NCI-H128 (cell line): ENCODE data around the gene PEX5.
A peak's percentile ranks its signal among the peaks of the same experiment; 100 is the strongest.
"Not testable (repeated sequence)": the region's sequence is repeated elsewhere in the genome, so short reads cannot be mapped to it uniquely, and the experiment has no call there.

Experiments used
- DNase-seq: peaks from one replicate; lab custom pipeline; 2025; ENCODE audit not compliant: unreplicated experiment; lab: John Stamatoyannopoulos, UW

PEX5 gene

DNA sequence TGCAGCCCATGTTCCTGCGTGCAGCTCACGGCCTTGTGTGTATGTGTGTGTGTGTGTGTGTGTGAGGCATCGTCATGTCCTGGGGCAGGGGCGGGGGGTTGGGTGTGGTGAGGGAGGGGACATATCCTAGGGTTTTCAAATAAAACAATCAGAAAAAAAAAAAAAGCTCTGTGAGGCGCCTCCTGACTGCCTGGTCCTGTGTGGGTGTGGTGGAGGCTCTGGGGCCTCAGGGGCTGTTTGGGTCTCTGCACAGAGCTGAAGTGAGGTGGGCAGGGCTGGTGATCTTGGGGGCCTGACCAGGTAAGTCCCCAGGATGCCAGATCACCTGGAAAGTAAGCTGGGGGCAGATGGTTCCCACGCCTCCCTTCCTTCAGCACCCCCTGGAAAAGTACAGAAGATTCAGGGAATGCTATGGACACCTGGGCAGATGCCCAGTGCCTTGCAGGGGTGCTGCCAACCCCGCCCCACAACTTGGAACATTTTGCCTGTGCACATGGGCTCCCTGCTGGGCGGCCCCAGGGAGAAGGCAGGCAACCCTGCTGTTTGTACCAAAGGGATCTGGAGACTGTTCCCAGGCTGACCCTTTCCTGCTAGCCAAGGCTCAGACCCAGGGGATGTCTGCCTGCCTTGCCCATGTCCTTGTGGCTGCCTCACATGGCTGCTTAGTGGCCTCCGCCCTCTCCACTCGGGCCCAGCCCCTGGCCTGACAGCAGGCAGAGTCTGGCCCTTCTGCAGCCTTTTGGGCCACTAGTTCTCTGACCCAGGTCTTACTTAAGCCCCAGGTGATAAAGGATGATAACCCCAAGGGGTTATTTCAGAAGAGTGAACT, 30.5 kb upstream of the PEX5 start:
- no peak for DNase-seq

- no peak for DNase-seq
Observed at GRCh38 chr12:7160183-7160582, 29.3 kb upstream of the PEX5 start.

GRCh38 chr12:7161327-7161726, 28.2 kb upstream of the PEX5 start:
- no peak for DNase-seq

DNA sequence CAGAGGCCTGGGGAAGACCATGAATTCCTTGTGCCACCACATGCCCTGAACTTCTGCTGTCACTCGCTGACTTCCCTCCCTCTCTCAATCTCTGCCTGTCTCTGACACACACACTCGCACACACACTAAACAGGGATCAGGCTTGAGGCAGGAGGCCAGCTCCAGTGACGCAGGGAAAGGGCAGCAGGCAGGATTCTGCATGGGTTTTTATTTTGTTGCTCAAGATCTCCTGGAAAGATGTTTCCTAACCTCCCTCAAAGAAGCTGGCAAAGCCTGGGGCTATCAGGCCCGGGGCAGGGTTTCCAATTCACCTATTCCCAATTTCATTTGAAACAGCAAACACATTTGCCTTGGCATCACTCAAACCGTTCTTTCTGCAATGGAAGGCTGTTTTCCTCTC, 27.7 kb upstream of the PEX5 start:
- no peak for DNase-seq

DNA sequence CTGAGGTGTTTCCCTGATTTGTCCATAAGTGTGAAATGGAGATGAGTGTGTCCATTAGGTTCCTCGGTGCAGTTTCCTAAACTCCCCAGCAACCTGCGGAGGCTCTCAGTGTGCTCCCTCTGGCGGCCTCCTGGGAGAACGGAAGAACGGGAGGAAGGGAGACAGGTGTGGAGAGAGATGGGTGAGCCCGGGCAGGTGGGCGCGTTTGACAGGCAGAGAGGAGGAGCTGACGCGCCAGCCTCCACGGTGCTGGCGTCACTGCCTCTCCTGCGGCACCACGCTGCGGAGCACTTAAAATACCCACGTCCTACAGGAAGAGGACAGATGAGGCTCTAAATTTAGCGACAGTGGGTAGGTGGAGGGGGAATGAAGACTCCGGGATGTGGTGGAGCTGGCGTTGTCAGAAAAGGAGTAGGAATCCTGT, 26.8 kb upstream of the PEX5 start:
- DNase-seq, result peak; percentile 72

GRCh38 chr12:7169951-7170350, 19.5 kb upstream of the PEX5 start:
- no peak for DNase-seq

GRCh38 chr12:7171854-7172253, 17.6 kb upstream of the PEX5 start:
- DNase-seq, result no peak

DNA sequence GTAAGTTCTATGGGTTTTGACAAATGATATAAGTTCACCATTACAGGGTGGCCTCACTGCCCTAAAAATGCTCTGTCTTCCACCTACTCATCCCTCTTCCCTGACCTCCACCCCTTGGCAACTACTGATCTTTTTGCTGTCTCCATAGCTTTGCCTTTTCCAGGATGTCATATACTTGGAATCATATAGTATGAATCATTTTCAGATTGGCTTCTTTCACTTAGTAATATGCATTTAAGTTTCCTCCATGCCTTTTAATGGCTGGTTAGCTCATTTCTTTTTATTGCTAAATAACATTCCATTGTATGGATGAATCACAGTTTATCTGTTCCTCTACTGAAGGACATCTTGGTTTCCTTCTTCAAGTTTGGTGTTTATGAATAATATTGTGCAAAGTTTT, 14.0 kb upstream of the PEX5 start:
- no peak for DNase-seq

DNA sequence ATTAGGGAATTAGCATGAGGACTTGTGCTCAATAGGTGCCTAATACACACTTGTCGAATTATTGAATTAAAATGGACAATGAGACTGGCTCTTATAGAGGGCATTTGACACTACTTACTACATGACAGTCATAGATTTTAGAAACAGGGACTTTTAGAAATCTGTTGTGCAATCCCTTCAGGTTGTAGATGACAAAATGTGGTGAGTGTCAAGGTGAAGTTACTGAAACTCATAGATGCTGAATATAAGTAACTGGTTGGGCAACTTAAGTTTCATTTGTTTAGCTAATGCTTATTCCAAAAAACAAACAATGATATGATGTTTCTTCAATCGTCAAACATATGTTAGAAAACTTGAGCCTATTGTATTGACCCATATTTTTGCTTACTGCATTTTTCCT, 12.9 kb upstream of the PEX5 start:
- no peak for DNase-seq

GRCh38 chr12:7178481-7178880, 11.0 kb upstream of the PEX5 start:
- DNase-seq, result no peak

DNA sequence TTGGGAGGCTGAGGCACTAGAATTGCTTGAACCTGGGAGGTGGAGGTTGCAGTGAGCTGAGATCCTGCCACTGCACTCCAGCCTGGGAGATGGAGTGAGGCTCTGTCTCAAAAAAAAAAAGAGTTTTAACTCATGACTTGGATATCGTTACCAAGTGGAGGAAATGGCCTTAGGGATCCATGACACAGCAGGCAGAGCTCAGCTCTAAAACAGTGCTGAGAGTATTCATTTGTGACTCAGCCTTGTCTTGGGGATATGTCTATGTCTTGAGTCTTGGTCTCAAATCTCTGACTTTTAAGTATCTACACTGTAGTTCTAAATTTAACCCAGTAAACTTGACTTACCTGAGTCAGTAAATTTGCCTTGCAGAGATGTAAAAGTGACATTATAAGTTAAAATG, 8.8 kb upstream of the PEX5 start:
- no peak for DNase-seq

DNA sequence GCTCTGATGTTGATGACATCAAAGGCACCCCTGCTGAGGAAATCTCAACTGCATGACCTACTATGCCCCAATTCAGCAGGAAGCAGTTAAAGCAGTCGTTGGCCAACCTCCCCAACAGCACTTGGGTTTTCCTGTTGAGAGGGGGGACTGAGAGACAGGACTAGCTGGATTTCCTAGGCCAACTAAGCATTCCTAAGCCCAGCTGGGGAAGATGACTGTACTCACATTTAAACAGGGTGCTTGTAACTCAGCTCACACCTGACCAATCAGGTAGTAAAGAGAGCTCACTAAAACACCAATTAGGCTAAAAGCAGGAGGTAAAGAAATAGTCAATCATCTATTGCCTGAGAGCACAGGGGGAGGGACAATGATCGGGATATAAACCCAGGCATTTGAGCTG, 3.4 kb upstream of the PEX5 start:
- DNase-seq, result not testable (repeated sequence)

DNA sequence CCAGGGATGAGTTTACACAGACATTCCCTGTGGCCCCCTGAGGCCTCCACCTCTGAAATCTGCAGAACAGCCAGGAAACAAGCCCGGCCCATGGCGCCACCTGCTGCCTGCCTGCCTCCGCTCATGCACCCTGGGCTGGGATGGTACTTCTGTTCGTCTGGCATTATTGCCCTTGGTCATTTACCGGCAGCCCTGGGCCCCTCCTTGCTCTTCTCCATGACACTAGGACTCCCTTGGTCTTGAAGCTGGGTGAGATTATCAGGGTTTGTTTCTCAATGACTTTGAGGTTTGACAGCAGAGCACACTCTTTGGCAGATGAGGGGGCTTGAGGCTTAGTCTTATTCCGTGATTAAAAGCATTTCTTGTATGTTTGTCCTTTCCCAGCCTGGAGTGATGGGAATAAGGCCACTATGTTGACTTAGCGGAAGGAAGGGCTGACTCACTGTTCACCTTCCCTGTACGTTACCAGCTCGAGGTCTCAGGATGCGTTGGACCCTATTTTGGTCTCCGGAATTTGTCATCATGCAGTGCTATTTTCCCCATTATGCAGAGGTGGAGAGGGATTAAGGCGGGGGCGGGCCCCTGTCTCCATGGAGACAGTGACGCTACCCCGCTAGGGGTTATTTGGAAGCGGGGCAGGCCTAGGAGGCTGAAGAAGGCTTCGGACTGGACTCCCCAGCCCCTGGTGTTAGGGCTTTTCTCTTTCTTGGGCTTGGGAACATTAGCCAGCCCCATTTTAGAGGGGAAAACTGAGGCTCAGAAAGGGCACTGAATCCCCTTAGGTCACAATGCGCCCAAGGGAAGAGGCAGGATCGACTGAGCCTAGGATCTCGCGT, 706 bp upstream of the PEX5 start:
- no peak for DNase-seq

- no peak for DNase-seq
Observed at GRCh38 chr12:7190268-7191055, 976 bp downstream of the PEX5 start.

GRCh38 chr12:7193674-7194073, 4.2 kb downstream of the PEX5 start:
- no peak for DNase-seq

GRCh38 chr12:7197841-7198240, 8.4 kb downstream of the PEX5 start:
- no peak for DNase-seq

DNA sequence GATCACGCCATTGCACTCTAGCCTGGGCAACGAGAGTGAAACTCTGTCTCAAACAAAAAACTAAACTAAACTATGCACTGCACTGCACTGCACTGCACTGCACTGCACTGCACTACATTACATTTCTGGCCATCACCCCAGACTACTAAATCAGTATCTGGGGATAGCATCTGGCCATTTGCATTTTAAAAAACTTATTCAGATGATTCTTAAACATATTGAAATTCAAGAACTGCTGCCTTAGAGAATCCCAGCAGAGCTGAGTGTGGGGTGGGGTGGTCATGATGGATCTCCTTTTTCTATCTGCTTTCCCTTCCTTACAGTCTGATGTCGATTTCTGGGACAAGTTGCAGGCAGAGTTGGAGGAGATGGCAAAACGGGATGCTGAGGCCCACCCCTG, 13.6 kb downstream of the PEX5 start:
- DNase-seq, result no peak

DNA sequence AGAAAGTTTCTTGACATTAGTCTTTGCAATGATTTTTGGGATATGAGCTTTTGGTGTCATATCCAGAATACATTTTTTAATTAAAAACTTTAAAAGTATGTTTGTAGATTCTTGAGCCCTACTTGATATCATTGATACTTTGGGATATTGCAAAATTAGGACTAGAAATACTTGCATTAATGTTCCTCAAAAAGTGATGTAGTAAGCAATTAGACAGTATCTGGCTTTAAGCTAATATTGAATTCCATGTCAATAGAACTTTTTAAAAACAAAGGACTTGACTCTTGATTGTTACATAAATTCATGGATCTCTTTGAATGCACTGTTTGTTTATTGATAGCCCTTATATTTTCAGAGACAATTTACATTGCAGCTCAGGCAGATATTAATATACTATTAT, 15.6 kb downstream of the PEX5 start:
- DNase-seq, result no peak

- no peak for DNase-seq
Observed at GRCh38 chr12:7206691-7207090, 17.2 kb downstream of the PEX5 start.

DNA sequence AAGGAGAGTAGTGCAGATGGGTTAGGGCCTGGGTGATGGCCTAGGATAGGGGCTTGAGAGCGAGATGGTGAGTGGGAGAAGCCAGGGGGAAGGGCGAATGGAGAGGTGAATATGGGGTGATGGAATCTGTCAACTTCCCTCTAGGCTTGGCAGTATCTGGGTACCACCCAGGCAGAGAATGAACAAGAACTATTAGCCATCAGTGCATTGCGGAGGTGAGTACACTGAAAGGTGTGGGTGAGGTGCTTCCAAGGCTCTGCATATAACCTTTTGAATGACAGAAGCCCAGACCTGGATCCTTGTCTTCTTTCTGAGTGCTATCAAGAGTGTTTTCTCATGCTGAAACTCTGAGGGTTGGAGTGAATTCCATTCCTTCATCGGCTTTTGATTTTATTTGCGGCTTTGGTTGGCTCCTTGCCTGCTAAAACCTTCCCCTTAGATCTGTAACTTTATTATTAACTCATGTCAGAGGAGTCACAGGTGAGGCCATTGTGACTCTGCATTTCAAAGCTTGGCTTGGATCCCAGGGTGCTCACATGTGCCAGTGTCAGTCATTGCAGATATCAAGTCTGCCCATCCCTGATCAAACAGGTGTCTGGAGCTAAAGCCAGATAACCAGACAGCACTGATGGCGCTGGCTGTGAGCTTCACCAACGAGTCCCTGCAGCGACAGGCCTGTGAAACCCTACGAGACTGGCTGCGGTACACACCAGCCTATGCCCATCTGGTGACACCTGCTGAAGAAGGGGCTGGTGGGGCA, 18.6 kb downstream of the PEX5 start:
- DNase-seq, result no peak

DNA sequence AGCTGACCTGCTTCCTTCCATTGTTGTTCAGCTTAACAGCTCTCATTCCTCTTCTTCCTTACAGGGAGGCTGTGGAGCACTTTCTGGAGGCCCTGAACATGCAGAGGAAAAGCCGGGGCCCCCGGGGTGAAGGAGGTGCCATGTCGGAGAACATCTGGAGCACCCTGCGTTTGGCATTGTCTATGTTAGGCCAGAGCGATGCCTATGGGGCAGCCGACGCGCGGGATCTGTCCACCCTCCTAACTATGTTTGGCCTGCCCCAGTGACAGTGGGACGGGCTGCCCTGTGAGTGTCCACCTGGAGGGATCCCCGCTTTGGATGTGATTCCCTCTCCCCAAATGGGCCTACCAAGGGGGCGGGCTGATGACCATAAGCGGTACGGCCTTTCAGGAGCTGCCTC, 20.5 kb downstream of the PEX5 start:
- DNase-seq, result no peak
